K562 (cell line): Measurements from ENCODE around the gene SET. TPM values are rescaled to one million over a fixed set of nuclear protein-coding genes. Genes with fewer than 3 reads are reported as not detected.
A peak's percentile ranks its signal among the peaks of the same experiment; 100 is the strongest.

Source experiments
- AFF1 ChIP-seq, 2 experiments: fragments of 450-650 bp; IDR thresholded peaks; 2 replicates each; pipeline ENCODE4 v1.6.1; 2018; ENCODE audit warnings: mild to moderate bottlenecking in 2 of 2, low read depth in 1 of 2; ENCODE audit not compliant: partially characterized antibody in 2 of 2
- ATF4 ChIP-seq: fragments of 450-650 bp; formaldehyde crosslinking; IDR thresholded peaks from 2 replicates; pipeline ENCODE4 v1.4.0; 2022; ENCODE audit warnings: mild to moderate bottlenecking, moderate library complexity
- COPS2 ChIP-seq: fragments of 450-650 bp; conservative IDR thresholded peaks from 2 replicates; pipeline ENCODE4 v1.6.1; 2016; ENCODE audit warnings: mild to moderate bottlenecking, moderate library complexity
- ETS2 ChIP-seq: IDR thresholded peaks from 2 replicates; pipeline ENCODE4 v1.6.1; 2016; ENCODE audit warnings: borderline replicate concordance, missing genetic modification characterization, mild to moderate bottlenecking, moderate library complexity, missing compliant biosample characterization; ENCODE audit not compliant: poor library complexity, severe bottlenecking
- HNRNPLL ChIP-seq: fragments of 200-400 bp; formaldehyde crosslinking; IDR thresholded peaks from 2 replicates; pipeline ENCODE4 v1.6.1; 2017; ENCODE audit warnings: low read length, low read depth, mild to moderate bottlenecking; ENCODE audit not compliant: poor library complexity, severe bottlenecking
- KLF10 ChIP-seq: fragments of 250-450 bp; sonication (Bioruptor Pico); IDR thresholded peaks from 2 replicates; pipeline ENCODE4 v1.6.1; 2021; ENCODE audit warnings: matching md5 sums
- MTA2 ChIP-seq: fragments of 450-650 bp; IDR thresholded peaks from 2 replicates; pipeline ENCODE4 v1.6.1; 2016; ENCODE audit warnings: low read depth
- RAD51 ChIP-seq: fragments of 450-650 bp; IDR thresholded peaks from 2 replicates; pipeline ENCODE4 v1.7.1; 2016; ENCODE audit warnings: low read depth, mild to moderate bottlenecking, borderline replicate concordance
- SLC30A9 ChIP-seq: fragments of 250-450 bp; sonication (Bioruptor Pico); IDR thresholded peaks from 2 replicates; pipeline ENCODE4 v1.8.0; 2022; ENCODE audit warnings: mild to moderate bottlenecking, moderate library complexity
- TGIF2 ChIP-seq: sonication (generic); formaldehyde crosslinking; IDR thresholded peaks from 2 replicates; pipeline ENCODE4 v1.8.1; 2022; ENCODE audit warnings: mild to moderate bottlenecking, missing genetic modification reagents, moderate library complexity
- XRCC5 ChIP-seq: fragments of 200-400 bp; formaldehyde crosslinking; IDR thresholded peaks from 2 replicates; pipeline ENCODE4 v1.6.1; 2017; ENCODE audit warnings: low read depth, mild to moderate bottlenecking, low read length
- ZBTB5 ChIP-seq: fragments of 450-650 bp; IDR thresholded peaks from 2 replicates; pipeline ENCODE4 v1.6.1; 2017; ENCODE audit warnings: antibody characterized with exemption
- ZKSCAN8 ChIP-seq: fragments of 200-800 bp; sonication (Bioruptor generic); IDR thresholded peaks from 2 replicates; pipeline ENCODE4 v1.6.1; 2016; ENCODE audit warnings: missing genetic modification characterization, missing compliant biosample characterization
- ZMIZ1 ChIP-seq, 2 experiments: fragments of 150-350 bp in 1 of 2; IDR thresholded peaks; 2 replicates each; pipeline ENCODE4 v1.6.1; 2012 to 2016; ENCODE audit warnings: low read depth in 2 of 2, low read length in 2 of 2, mild to moderate bottlenecking in 1 of 2, moderate library complexity in 1 of 2
- ZNF644 ChIP-seq: fragments of 200-800 bp; sonication (Bioruptor generic); IDR thresholded peaks from 2 replicates; pipeline ENCODE4 v1.6.1; 2016; ENCODE audit warnings: low read depth, missing genetic modification characterization, missing compliant biosample characterization
- polyA plus RNA-seq, 8 experiments: library from polyadenylated mRNA; depleted of rRNA in 4 of 8; stranded (reverse) in 5 of 8; unstranded in 3 of 8; fragments of >200 nt; fragmentation: Nextera tagmentation in 2 of 8; fragmentation: Illumina TruSeq in 1 of 8; extraction: Ambion mirVana in 2 of 8; extraction: Trizol in 1 of 8; gene quantifications; 2 replicates each; pipeline versions ENCODE4 v1.2.1 to v1.2.3, GENCODE V29; 2011 to 2014; ENCODE audit warnings: inconsistent platforms in 1 of 8, missing spikeins in 1 of 8
- total RNA-seq, 7 experiments: library from RNA; depleted of rRNA in 6 of 7; stranded (reverse); fragments of >200 nt in 6 of 7; fragmentation: Illumina TruSeq in 2 of 7; extraction: Trizol in 2 of 7; gene quantifications; 2 replicates each; pipeline versions ENCODE4 v1.2.1 to v1.2.3, GENCODE V29; 2011 to 2021; ENCODE audit warnings: low replicate concordance in 1 of 7

SET gene
- total and polyA plus RNA-seq, 9 of the 15 experiments (the other 6 are each of a cell fraction or from before 2014, with no cell fraction given) = 404 to 1,447 (median 907) TPM

- TF ChIP-seq TGIF2 (CRISPR knock-in tag) = 0 out of 2 replicates have a peak, but pooled peaks have one; percentile 43
- TF ChIP-seq SLC30A9 (CRISPR knock-in tag) = no peak
- peak; percentile 27 to 41; a peak in 1 of 4 replicates for TF ChIP-seq ZMIZ1 (IDR thresholded peaks at IDR 0.05; ENCODE audit: low read depth in 2 of 2, low read length in 2 of 2)
- TF ChIP-seq AFF1 (IDR thresholded peaks at IDR 0.05; ENCODE audit: low read depth in 1 of 2, partially characterized antibody in 2 of 2) = peak; percentile 20 to 88
- no peak for TF ChIP-seq KLF10 (CRISPR knock-in tag)
- peak; percentile 93 for TF ChIP-seq HNRNPLL
- TF ChIP-seq ATF4 (CRISPR knock-in tag) = peak; percentile 62; the same call in 1 of the 2 replicates
- TF ChIP-seq RAD51 = peak; percentile 44; the same call in 1 of the 2 replicates
- no peak for TF ChIP-seq COPS2
- peak; percentile 81 for TF ChIP-seq XRCC5
- TF ChIP-seq ZKSCAN8 (CRISPR knock-in tag) = peak; percentile 83; the same call in 1 of the 2 replicates
- no peak for TF ChIP-seq ZBTB5
- TF ChIP-seq ZNF644 (tag) = peak; percentile 97
- peak; percentile 18 for TF ChIP-seq ETS2 (tag)
- peak; percentile 50; the same call in 1 of the 2 replicates for TF ChIP-seq MTA2
Observed at GRCh38 chr9:128656416-128657343, 32.3 kb upstream of the SET start, which contains the start of gene DYNC2I2 (continued).
